MCF 10A (cell line): ENCODE results near the gene B3GALNT1. TPM values are rescaled to one million over a fixed set of nuclear protein-coding genes. Genes with fewer than 3 reads are reported as not detected.
"Not testable (repeated sequence)": the region's sequence is repeated elsewhere in the genome, so short reads cannot be mapped to it uniquely, and the experiment has no call there.

Experiments
- BruUV-seq: library from RNA; stranded (reverse); fragments of 400-500 nt; replicated peaks from 2 replicates; lab custom pipeline; 2021; lab: Mats Ljungman, UMichigan
- CTCF ChIA-PET: fragments of 300-600 bp; sonication (Branson Sonifier 250); formaldehyde crosslinking; extraction: SDS; loops from one replicate; lab custom pipeline; 2021; ENCODE audit warnings: antibody characterized with exemption, inconsistent platforms; lab: Yijun Ruan, JAX
- POLR2A ChIA-PET: fragments of 300-600, 350-650 bp; sonication (Branson Sonifier 250); formaldehyde crosslinking; extraction: SDS; loops from one replicate; lab custom pipeline; 2020; ENCODE audit warnings: antibody characterized with exemption, inconsistent platforms; lab: Yijun Ruan, JAX
- DNase-seq: peaks from one replicate; pipeline ENCODE4 v3.0.0-alpha.2; 2018; ENCODE audit not compliant: unreplicated experiment
- H3K27ac Mint-ChIP-seq: one replicate; pipeline ENCODE4 v1.8.0; 2022; ENCODE audit warnings: mild to moderate bottlenecking, low read depth, mixed read lengths; ENCODE audit not compliant: unreplicated experiment
- H3K27me3 Mint-ChIP-seq: one replicate; pipeline ENCODE4 v1.8.0; 2022; ENCODE audit warnings: mixed read lengths; ENCODE audit not compliant: insufficient read depth, unreplicated experiment
- H3K36me3 Mint-ChIP-seq: one replicate; pipeline ENCODE4 v1.8.0; 2022; ENCODE audit warnings: mild to moderate bottlenecking, moderate library complexity, mixed read lengths; ENCODE audit not compliant: insufficient read depth, unreplicated experiment
- H3K4me1 Mint-ChIP-seq: one replicate; pipeline ENCODE4 v1.8.0; 2022; ENCODE audit warnings: mixed read lengths; ENCODE audit not compliant: insufficient read depth, unreplicated experiment
- H3K4me3 Mint-ChIP-seq: one replicate; pipeline ENCODE4 v1.8.0; 2022; ENCODE audit warnings: mild to moderate bottlenecking, moderate library complexity, mixed read lengths; ENCODE audit not compliant: unreplicated experiment
- H3K9me3 Mint-ChIP-seq: one replicate; pipeline ENCODE4 v1.8.0; 2022; ENCODE audit warnings: mixed read lengths; ENCODE audit not compliant: unreplicated experiment
- intact Hi-C: fragments of 100-400 bp; cut with micrococcal nuclease; formaldehyde crosslinking; loops from 2 replicates; pipeline ENCODE4 v1.14.1; 2022
- total RNA-seq: library from RNA; stranded (reverse); gene quantifications from 2 replicates; pipeline ENCODE4 v1.2.3, GENCODE V29; 2022
- TF ChIP-seq, protein P1 (sequence below): fragments of 200-600 bp; IDR thresholded peaks from one replicate; pipeline ENCODE4 v1.8.0; 2022; ENCODE audit warnings: antibody characterized with exemption, mild to moderate bottlenecking; ENCODE audit not compliant: unreplicated experiment

Gene B3GALNT1
- total RNA-seq, 1 experiment from 2014 or later = 3.6 TPM

GRCh38 chr3:161035711-161036110, 69.4 kb downstream of the B3GALNT1 start:
- ChIA-PET CTCF (interaction anchor here (0.6 to 0.8 kb wide), 2 partner anchors 61 to 407 kb away, joined by 4 to 5 read pairs; no protein-coding TSS in a partner anchor), POLR2A (no interaction called here)
- peaks cover 8% of the 10 kb centered on the region for H3K9me3 Mint-ChIP-seq
- no peak overlapping the region for H3K27ac Mint-ChIP-seq
- intact Hi-C loops = no loop called here
- H3K36me3 Mint-ChIP-seq = no peaks in the 10 kb centered on the region
- no peak overlapping the region for H3K4me3 Mint-ChIP-seq
- H3K4me1 Mint-ChIP-seq = no peaks in the 10 kb centered on the region
- H3K27me3 Mint-ChIP-seq = no peaks in the 10 kb centered on the region
- TF ChIP-seq, protein P1, sequence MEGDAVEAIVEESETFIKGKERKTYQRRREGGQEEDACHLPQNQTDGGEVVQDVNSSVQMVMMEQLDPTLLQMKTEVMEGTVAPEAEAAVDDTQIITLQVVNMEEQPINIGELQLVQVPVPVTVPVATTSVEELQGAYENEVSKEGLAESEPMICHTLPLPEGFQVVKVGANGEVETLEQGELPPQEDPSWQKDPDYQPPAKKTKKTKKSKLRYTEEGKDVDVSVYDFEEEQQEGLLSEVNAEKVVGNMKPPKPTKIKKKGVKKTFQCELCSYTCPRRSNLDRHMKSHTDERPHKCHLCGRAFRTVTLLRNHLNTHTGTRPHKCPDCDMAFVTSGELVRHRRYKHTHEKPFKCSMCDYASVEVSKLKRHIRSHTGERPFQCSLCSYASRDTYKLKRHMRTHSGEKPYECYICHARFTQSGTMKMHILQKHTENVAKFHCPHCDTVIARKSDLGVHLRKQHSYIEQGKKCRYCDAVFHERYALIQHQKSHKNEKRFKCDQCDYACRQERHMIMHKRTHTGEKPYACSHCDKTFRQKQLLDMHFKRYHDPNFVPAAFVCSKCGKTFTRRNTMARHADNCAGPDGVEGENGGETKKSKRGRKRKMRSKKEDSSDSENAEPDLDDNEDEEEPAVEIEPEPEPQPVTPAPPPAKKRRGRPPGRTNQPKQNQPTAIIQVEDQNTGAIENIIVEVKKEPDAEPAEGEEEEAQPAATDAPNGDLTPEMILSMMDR = no peak
- DNase-seq = no peak
- BruUV-seq = no TSS peak

DNA sequence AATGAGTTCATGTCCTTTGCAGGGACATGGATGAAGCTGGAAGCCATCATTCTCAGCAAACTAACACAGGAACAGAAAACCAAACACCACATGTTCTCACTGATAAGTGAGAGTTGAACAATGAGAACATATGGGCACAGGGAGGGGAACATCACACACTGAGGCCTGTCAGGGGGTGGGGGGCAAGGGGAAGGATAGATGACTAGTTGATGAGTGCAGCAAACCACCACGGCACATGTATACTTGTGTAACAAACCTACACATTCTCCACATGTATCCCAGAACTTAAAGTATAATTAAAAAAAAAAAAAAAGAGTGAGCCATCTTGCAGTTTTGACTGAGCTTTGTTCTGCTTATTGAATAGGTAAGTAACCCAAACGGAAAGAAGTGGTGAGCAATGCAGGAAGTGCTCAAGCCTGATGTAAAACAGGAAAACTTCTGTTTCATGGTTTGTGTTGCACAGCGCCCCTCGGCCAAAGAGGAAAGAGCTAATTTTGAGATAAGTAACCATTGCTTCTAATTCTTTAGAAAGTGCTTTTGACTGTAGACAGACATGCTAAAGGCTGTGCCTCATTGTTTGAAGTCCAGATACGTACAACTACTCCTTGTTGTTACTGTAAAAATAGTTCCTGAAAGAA, 70.1 kb downstream of the B3GALNT1 start:
- H3K27me3 Mint-ChIP-seq, H3K36me3 Mint-ChIP-seq, H3K4me1 Mint-ChIP-seq, H3K4me3 Mint-ChIP-seq, POLR2A ChIA-PET, DNase-seq, intact Hi-C loops, H3K27ac Mint-ChIP-seq, BruUV-seq, H3K9me3 Mint-ChIP-seq: not testable (repeated sequence)
- CTCF ChIA-PET = interaction anchor here (0.6 to 0.8 kb wide), 3 partner anchors 62 to 408 kb away, joined by 3 to 5 read pairs (median 4); no protein-coding TSS in a partner anchor

Other genes starting within 250 kb of the B3GALNT1 start
- 84.6 and 89.6 TPM in 2 replicates for gene NMD3, start 116.0 kb upstream of the B3GALNT1 start, total RNA-seq